Nephron progenitor cell (in vitro differentiated cells): ENCODE data around the gene COMMD10.
"Not testable (repeated sequence)": the region's sequence is repeated elsewhere in the genome, so short reads cannot be mapped to it uniquely, and the experiment has no call there.

Source experiments
- DNase-seq: peaks from one replicate; pipeline ENCODE4 v3.0.0; 2021
- H3K27ac Mint-ChIP-seq: 2 replicates; pipeline ENCODE4 v1.8.0; 2021; ENCODE audit warnings: mild to moderate bottlenecking, moderate library complexity, mixed read lengths
- H3K27me3 Mint-ChIP-seq: 2 replicates; pipeline ENCODE4 v1.8.0; 2021; ENCODE audit warnings: mild to moderate bottlenecking, low read depth, mixed read lengths; ENCODE audit not compliant: poor library complexity
- H3K36me3 Mint-ChIP-seq: 2 replicates; pipeline ENCODE4 v1.8.0; 2021; ENCODE audit warnings: low read depth, mixed read lengths
- H3K4me1 Mint-ChIP-seq: 2 replicates; pipeline ENCODE4 v1.8.0; 2021; ENCODE audit warnings: mixed read lengths
- H3K4me3 Mint-ChIP-seq: 2 replicates; pipeline ENCODE4 v1.8.0; 2021; ENCODE audit warnings: mild to moderate bottlenecking, moderate library complexity, mixed read lengths
- H3K9me3 Mint-ChIP-seq: 2 replicates; pipeline ENCODE4 v1.8.0; 2021; ENCODE audit warnings: mild to moderate bottlenecking, moderate library complexity, mixed read lengths
- CTCF ChIP-seq: fragments of 200-600 bp; sonication (generic); IDR thresholded peaks from 2 replicates; pipeline ENCODE4 v1.5.0; 2021; ENCODE audit warnings: antibody characterized with exemption

Gene COMMD10

GRCh38 chr5:116084287-116084691 lies 536 bp upstream of the COMMD10 start:
- peaks cover 29% of the 10 kb centered on the region for H3K4me1 Mint-ChIP-seq
- H3K27ac Mint-ChIP-seq: no peak overlapping the region
- H3K9me3 Mint-ChIP-seq: peaks cover 20% of the 10 kb centered on the region
- peak overlapping the region; percentile 93 for H3K4me3 Mint-ChIP-seq
- DNase-seq: peak; percentile 12
- H3K36me3 Mint-ChIP-seq: peaks cover 53% of the 10 kb centered on the region
- no peaks in the 10 kb centered on the region for H3K27me3 Mint-ChIP-seq
- no peak for TF ChIP-seq CTCF

- H3K9me3 Mint-ChIP-seq: peaks cover 18% of the 10 kb centered on the region
- not testable (repeated sequence) for DNase-seq, H3K27ac Mint-ChIP-seq, H3K27me3 Mint-ChIP-seq
- H3K36me3 Mint-ChIP-seq: peaks cover 46% of the 10 kb centered on the region
- peaks cover 29% of the 10 kb centered on the region for H3K4me1 Mint-ChIP-seq
- H3K4me3 Mint-ChIP-seq: peak overlapping the region; percentile 93
These were observed 1.5 kb downstream of the COMMD10 start for GRCh38 chr5:116086309-116086708.

GRCh38 chr5:116088062-116088461 lies 3.2 kb downstream of the COMMD10 start:
- no peak for TF ChIP-seq CTCF
- Mint-ChIP-seq H3K9me3 (peaks cover 5% of the 10 kb centered on the region), H3K27me3 (no peaks in the 10 kb centered on the region), H3K4me1 (peaks cover 24% of the 10 kb centered on the region), H3K27ac (no peak overlapping the region), H3K4me3 (no peak overlapping the region), H3K36me3 (peaks cover 37% of the 10 kb centered on the region)
- DNase-seq: no peak

GRCh38 chr5:116090302-116090701 lies 5.5 kb downstream of the COMMD10 start:
- H3K9me3 Mint-ChIP-seq: no peaks in the 10 kb centered on the region
- no peaks in the 10 kb centered on the region for H3K27me3 Mint-ChIP-seq
- no peak for DNase-seq
- H3K27ac Mint-ChIP-seq: no peak overlapping the region
- peaks cover 14% of the 10 kb centered on the region for H3K4me1 Mint-ChIP-seq
- H3K4me3 Mint-ChIP-seq: no peak overlapping the region
- peaks cover 43% of the 10 kb centered on the region for H3K36me3 Mint-ChIP-seq
- TF ChIP-seq CTCF: no peak

GRCh38 chr5:116091416-116091815 lies 6.6 kb downstream of the COMMD10 start:
- peaks cover 4% of the 10 kb centered on the region for H3K4me1 Mint-ChIP-seq
- no peak for TF ChIP-seq CTCF
- no peak for DNase-seq
- no peak overlapping the region for H3K4me3 Mint-ChIP-seq
- no peak overlapping the region for H3K27ac Mint-ChIP-seq
- no peaks in the 10 kb centered on the region for H3K9me3 Mint-ChIP-seq
- H3K36me3 Mint-ChIP-seq: peaks cover 52% of the 10 kb centered on the region
- H3K27me3 Mint-ChIP-seq: no peaks in the 10 kb centered on the region

- Mint-ChIP-seq H3K4me3 (no peak overlapping the region), H3K27me3 (no peaks in the 10 kb centered on the region), H3K27ac (no peak overlapping the region), H3K9me3 (peaks cover 13% of the 10 kb centered on the region), H3K4me1 (no peaks in the 10 kb centered on the region), H3K36me3 (peaks cover 87% of the 10 kb centered on the region)
- no peak for DNase-seq
- no peak for TF ChIP-seq CTCF
These were observed 12.5 kb downstream of the COMMD10 start for GRCh38 chr5:116097301-116097700.
